Astrocyte (in vitro differentiated cells and primary cell): ENCODE results near the gene GP1BA. TPM values are rescaled to one million over a fixed set of nuclear protein-coding genes. Genes with fewer than 3 reads are reported as not detected.

Source experiments
- DNase-seq: peaks from one replicate; pipeline ENCODE4 v3.0.0-alpha.2; 2010; ENCODE audit warnings: low read depth
- FAIRE-seq: peaks from 2 replicates; lab custom pipeline; 2011; peaks lifted over from hg19 to GRCh38; lab: Jason Lieb, UNC
- H2AFZ ChIP-seq: 2 replicates; pipeline ENCODE4 v1.6.0; 2012; ENCODE audit warnings: low read depth, low read length, inconsistent platforms
- H3K27ac ChIP-seq: 2 replicates; pipeline ENCODE4 v1.5.1; 2011; ENCODE audit warnings: low read depth, low read length, inconsistent platforms
- H3K27me3 ChIP-seq: 2 replicates; pipeline ENCODE4 v1.6.0; 2011; ENCODE audit warnings: low read length, inconsistent platforms; ENCODE audit not compliant: insufficient read depth
- H3K36me3 ChIP-seq: 2 replicates; pipeline ENCODE4 v1.5.1; 2011; ENCODE audit warnings: low read length, inconsistent platforms; ENCODE audit not compliant: insufficient read depth
- H3K4me1 ChIP-seq: 2 replicates; pipeline ENCODE4 v1.5.1; 2011; ENCODE audit warnings: low read length, inconsistent platforms; ENCODE audit not compliant: insufficient read depth
- H3K4me2 ChIP-seq: 2 replicates; pipeline ENCODE4 v1.6.0; 2012; ENCODE audit warnings: low read length, inconsistent platforms
- H3K4me3 ChIP-seq: 2 replicates; pipeline ENCODE4 v1.5.1; 2011; ENCODE audit warnings: low read depth, mild to moderate bottlenecking, low read length, inconsistent platforms; ENCODE audit not compliant: insufficient read depth
- H3K79me2 ChIP-seq: 2 replicates; pipeline ENCODE4 v1.6.0; 2012; ENCODE audit warnings: mild to moderate bottlenecking, low read length, inconsistent platforms; ENCODE audit not compliant: insufficient read depth
- H3K9ac ChIP-seq: 2 replicates; pipeline ENCODE4 v1.6.0; 2012; ENCODE audit warnings: mild to moderate bottlenecking, low read length, inconsistent platforms
- H3K9me3 ChIP-seq: 2 replicates; pipeline ENCODE4 v1.5.1; 2012; ENCODE audit warnings: low read depth, mild to moderate bottlenecking, low read length, inconsistent platforms; ENCODE audit not compliant: insufficient read depth
- H4K20me1 ChIP-seq: 2 replicates; pipeline ENCODE4 v1.6.0; 2012; ENCODE audit warnings: low read length, inconsistent platforms; ENCODE audit not compliant: insufficient read depth
- H3K27ac Mint-ChIP-seq: one replicate; pipeline ENCODE4 v1.8.0; 2021; ENCODE audit warnings: mild to moderate bottlenecking, mixed read lengths; ENCODE audit not compliant: unreplicated experiment
- H3K27me3 Mint-ChIP-seq: one replicate; pipeline ENCODE4 v1.8.0; 2021; ENCODE audit warnings: low read depth, mixed read lengths; ENCODE audit not compliant: unreplicated experiment
- H3K36me3 Mint-ChIP-seq: one replicate; pipeline ENCODE4 v1.8.0; 2021; ENCODE audit warnings: low read depth, mixed read lengths; ENCODE audit not compliant: unreplicated experiment
- H3K4me1 Mint-ChIP-seq: one replicate; pipeline ENCODE4 v1.8.0; 2021; ENCODE audit warnings: low read depth, mixed read lengths; ENCODE audit not compliant: unreplicated experiment
- H3K4me3 Mint-ChIP-seq: one replicate; pipeline ENCODE4 v1.8.0; 2021; ENCODE audit warnings: mild to moderate bottlenecking, moderate library complexity, mixed read lengths; ENCODE audit not compliant: unreplicated experiment
- H3K9me3 Mint-ChIP-seq: one replicate; pipeline ENCODE4 v1.8.0; 2021; ENCODE audit warnings: mild to moderate bottlenecking, mixed read lengths; ENCODE audit not compliant: unreplicated experiment
- CTCF ChIP-seq: IDR thresholded peaks from 2 replicates; pipeline ENCODE4 v1.5.1; 2011; ENCODE audit warnings: low read depth, mild to moderate bottlenecking, inconsistent platforms, low read length, moderate library complexity; ENCODE audit not compliant: insufficient read depth
- EZH2 ChIP-seq: IDR thresholded peaks from 2 replicates; pipeline ENCODE4 v1.6.1; 2012; ENCODE audit warnings: mild to moderate bottlenecking, low read length, inconsistent platforms; ENCODE audit not compliant: insufficient read depth
- total RNA-seq: library from RNA; stranded (reverse); gene quantifications from 2 replicates; pipeline ENCODE4 v1.2.1, GENCODE V29; 2021

The GP1BA gene
- total RNA-seq, 1 donor from 2014 or later, result 0.09 TPM

GRCh38 chr17:4944554-4945175, 12.6 kb downstream of the GP1BA start:
- no peak for DNase-seq
- Mint-ChIP-seq H3K27me3 (no peaks in the 10 kb centered on the region), H3K4me1 (peaks cover 33% of the 10 kb centered on the region), H3K27ac (peak overlapping the region; percentile 96), H3K4me3 (peak overlapping the region; percentile 98), H3K36me3 (peaks cover 25% of the 10 kb centered on the region), H3K9me3 (peaks cover 2% of the 10 kb centered on the region)
- Histone ChIP-seq H3K9ac (peak overlapping the region; percentile 93), H3K36me3 (peaks cover 37% of the 10 kb centered on the region), H3K79me2 (peaks cover 79% of the 10 kb centered on the region), H3K27me3 (no peaks in the 10 kb centered on the region), H2AFZ (no peak overlapping the region), H3K9me3 (no peaks in the 10 kb centered on the region), H3K4me1 (peaks cover 31% of the 10 kb centered on the region), H4K20me1 (peaks cover 60% of the 10 kb centered on the region), H3K4me2 (peak overlapping the region; percentile 99), H3K4me3 (peak overlapping the region; percentile 82), H3K27ac (peak overlapping the region; percentile 89)
- FAIRE-seq, result no peak
- TF ChIP-seq EZH2, result no peak
- no peak for TF ChIP-seq CTCF

- H4K20me1 ChIP-seq, result peaks cover 60% of the 10 kb centered on the region
- H3K4me1 ChIP-seq, result peaks cover 35% of the 10 kb centered on the region
- peak; percentile 86 for DNase-seq
- no peaks in the 10 kb centered on the region for H3K9me3 ChIP-seq
- Mint-ChIP-seq H3K9me3 (no peaks in the 10 kb centered on the region), H3K27ac (peak overlapping the region; percentile 96), H3K36me3 (peaks cover 25% of the 10 kb centered on the region), H3K27me3 (no peaks in the 10 kb centered on the region), H3K4me1 (peaks cover 33% of the 10 kb centered on the region), H3K4me3 (peak overlapping the region; percentile 98)
- FAIRE-seq, result peak; percentile 64
- H3K4me3 ChIP-seq, result peak overlapping the region; percentile 82
- H2AFZ ChIP-seq, result no peak overlapping the region
- TF ChIP-seq EZH2 (no peak), CTCF (no peak)
- peak overlapping the region; percentile 99 for H3K4me2 ChIP-seq
- no peaks in the 10 kb centered on the region for H3K27me3 ChIP-seq
- peaks cover 37% of the 10 kb centered on the region for H3K36me3 ChIP-seq
- H3K27ac ChIP-seq, result peak overlapping the region; percentile 89
- peak overlapping the region; percentile 93 for H3K9ac ChIP-seq
- H3K79me2 ChIP-seq, result peaks cover 79% of the 10 kb centered on the region
These were observed 13.3 kb downstream of the GP1BA start for GRCh38 chr17:4945176-4945943.
